GM12873 (cell line): ENCODE data around the gene ETS1.

Experiments used
- CTCF ChIP-seq: IDR thresholded peaks from 2 replicates; pipeline ENCODE4 v1.5.1; 2012; ENCODE audit warnings: low read depth, mild to moderate bottlenecking, moderate library complexity, low read length, control low read depth; ENCODE audit not compliant: insufficient read depth; ENCODE audit errors: missing control alignments

Gene ETS1

DNA sequence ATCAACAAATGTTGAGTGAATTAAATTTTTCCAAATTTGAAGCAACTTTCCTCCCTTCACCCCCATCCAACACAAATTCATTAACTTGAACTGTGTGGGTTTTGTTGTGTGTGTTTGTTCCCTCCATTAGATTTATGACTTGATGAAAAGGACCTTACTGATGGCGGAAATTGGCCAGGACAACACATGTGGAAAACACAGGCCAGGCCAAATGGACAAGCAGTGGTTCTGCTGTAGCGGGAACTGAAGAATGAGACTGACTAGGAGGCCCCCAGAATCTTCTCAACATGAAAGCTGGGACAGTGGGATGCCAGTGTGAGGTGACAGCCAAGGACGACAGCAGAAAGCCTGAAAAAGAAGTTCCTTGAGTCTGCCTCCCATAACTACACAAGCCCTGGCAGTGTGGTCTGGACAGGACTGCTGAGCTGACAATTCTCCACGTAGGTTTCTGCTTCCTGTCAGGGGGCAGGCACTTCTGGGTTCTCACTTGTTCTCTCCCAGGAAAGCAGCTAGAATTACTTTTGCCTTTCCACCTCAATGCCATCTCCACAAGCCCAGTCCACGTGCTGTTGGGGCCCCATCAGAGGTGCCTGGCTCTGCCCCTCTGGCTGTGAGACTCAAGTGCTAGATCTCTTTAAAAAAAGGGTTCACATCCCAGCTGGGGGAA is 94.3 kb downstream of the ETS1 start:
- no peak for TF ChIP-seq CTCF

DNA sequence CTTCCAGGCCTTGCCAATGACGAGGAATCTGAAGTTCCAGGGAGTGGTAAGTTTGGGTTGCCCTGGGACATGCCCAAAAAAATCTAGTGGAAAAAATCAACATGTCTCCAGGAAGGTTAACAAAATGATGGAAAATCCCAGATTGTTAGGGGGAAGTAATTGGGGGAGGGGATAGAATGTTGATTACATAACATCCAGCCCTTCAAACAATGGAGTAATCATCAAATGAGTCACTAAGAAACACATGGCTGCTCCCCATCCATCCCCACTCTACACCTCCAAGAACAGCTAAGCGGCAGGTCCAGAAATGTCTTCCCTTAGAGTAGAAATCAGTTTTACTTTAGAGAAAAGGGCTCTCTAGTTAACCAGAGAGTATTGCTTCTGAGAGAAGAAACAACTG is 94.9 kb downstream of the ETS1 start:
- TF ChIP-seq CTCF: no peak

- TF ChIP-seq CTCF: no peak
Measured at GRCh38 chr11:128491195-128491936, 96.0 kb downstream of the ETS1 start.

GRCh38 chr11:128490092-128490491 is 97.3 kb downstream of the ETS1 start:
- no peak for TF ChIP-seq CTCF

DNA sequence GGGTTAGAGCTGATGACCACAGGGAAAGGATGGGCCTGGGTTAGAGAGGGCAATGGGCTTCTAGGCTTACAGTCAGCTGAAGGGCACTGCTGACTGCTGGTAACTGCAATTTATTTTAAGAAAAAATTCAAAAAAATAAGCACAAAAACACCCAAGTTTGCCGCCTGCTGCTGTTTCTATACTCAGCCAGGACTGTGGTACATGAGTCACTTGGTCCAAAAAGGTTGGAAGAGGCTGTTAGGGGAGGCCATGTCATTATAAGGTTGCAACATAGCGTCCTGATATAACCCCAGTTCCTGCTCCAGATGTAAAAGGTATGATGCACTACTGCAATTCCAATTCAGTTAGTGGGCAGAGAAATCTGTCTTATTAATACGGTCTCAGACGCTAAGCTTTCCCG is 98.9 kb downstream of the ETS1 start:
- TF ChIP-seq CTCF: no peak

DNA sequence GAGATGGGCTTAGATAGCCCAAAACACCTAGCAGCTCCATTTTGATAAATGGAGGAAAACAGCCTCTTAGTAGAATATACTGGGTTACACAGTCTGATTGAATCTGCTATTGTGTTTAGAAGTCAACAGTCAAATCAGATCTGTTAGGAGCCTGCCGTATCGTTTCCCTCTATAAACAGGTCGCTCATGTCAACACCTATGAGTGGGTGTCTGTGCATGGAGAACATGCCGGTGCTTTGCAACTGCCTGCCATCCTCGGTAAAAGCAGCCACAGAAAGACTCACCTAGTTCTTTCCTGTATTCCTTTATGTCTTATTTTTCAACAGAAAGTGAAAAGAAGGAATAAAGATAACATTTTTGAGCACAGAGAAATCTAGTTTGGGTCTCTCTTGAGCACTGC is 99.4 kb downstream of the ETS1 start:
- no peak for TF ChIP-seq CTCF

- no peak for TF ChIP-seq CTCF
Measured at GRCh38 chr11:128484172-128484571, 103.2 kb downstream of the ETS1 start.
